BLaER1 treated with 17β-estradiol and CSF1 and Interleukin-3, amounts not matched to agents 10 nM and 100 nM (cell line): ENCODE results near the gene ZNF850.
A peak's percentile ranks its signal among the peaks of the same experiment; 100 is the strongest.

Experiments
- H3K27ac ChIP-seq, 11 experiments: shearing (Covaris generic); formaldehyde crosslinking; 2 replicates each; pipeline ENCODE4 v1.8.1; 2022
- H3K27me3 ChIP-seq, 11 experiments: shearing (Covaris generic); formaldehyde crosslinking; 2 replicates each; pipeline ENCODE4 v1.8.1; 2022
- H3K36me3 ChIP-seq, 11 experiments: shearing (Covaris generic); formaldehyde crosslinking; 2 replicates each; pipeline ENCODE4 v1.8.1; 2022
- H3K4me1 ChIP-seq, 10 experiments: shearing (Covaris generic); formaldehyde crosslinking; 2 replicates each; pipeline ENCODE4 v1.8.1; 2022
- H3K4me2 ChIP-seq, 11 experiments: shearing (Covaris generic); formaldehyde crosslinking; 2 replicates each; pipeline ENCODE4 v1.8.1; 2022
- H3K4me3 ChIP-seq, 10 experiments: shearing (Covaris generic); formaldehyde crosslinking; 2 replicates each; pipeline ENCODE4 v1.8.1; 2022
- H3K9ac ChIP-seq, 11 experiments: shearing (Covaris generic); formaldehyde crosslinking; 2 replicates each; pipeline ENCODE4 v1.8.1; 2022
- H3K9me3 ChIP-seq, 11 experiments: shearing (Covaris generic); formaldehyde crosslinking; replicated peaks in 1 of 11; 2 replicates each; pipeline ENCODE4 v1.8.1; 2022
- H4K20me1 ChIP-seq, 11 experiments: shearing (Covaris generic); formaldehyde crosslinking; 2 replicates each; pipeline ENCODE4 v1.8.1; 2022
- Cebpa-rat ChIP-seq, 11 experiments: shearing (Covaris generic); IDR thresholded peaks; 2 replicates each; pipeline ENCODE4 v1.8.1; 2022

ZNF850 gene

DNA sequence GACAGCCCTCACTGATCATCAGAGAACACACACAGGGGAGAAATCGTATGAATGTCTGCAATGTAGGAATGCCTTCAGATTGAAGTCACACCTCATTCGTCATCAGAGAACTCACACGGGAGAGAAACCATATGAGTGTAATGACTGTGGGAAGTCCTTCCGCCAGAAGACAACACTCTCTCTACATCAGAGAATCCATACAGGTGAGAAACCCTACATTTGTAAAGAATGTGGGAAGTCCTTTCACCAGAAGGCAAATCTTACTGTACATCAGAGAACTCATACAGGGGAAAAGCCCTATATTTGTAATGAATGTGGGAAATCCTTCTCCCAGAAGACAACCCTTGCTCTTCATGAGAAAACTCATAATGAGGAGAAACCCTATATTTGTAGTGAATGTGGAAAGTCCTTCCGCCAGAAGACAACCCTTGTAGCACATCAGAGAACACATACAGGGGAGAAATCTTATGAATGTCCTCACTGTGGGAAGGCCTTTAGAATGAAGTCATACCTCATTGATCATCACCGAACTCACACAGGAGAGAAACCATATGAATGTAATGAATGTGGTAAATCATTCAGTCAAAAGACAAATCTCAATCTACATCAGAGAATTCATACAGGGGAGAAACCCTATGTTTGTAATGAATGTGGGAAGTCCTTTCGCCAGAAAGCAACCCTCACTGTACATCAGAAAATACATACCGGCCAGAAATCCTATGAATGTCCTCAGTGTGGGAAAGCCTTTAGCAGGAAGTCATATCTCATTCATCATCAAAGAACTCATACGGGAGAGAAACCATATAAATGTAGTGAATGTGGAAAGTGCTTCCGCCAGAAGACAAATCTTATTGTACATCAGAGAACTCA lies 52.7 kb downstream of the ZNF850 start:
- Histone ChIP-seq H3K4me1 (no peaks in the 10 kb centered on the region), H4K20me1 (no peaks in the 10 kb centered on the region), H3K4me2 (no peak overlapping the region), H3K27ac (no peak overlapping the region), H3K36me3 (peaks cover 96 to 100% (median 100%) of the 10 kb centered on the region in 11 experiments), H3K4me3 (peak overlapping the region; percentile 18 to 44 (median 36); a peak in 17 of 20 replicates), H3K9me3 (peaks cover 100% of the 10 kb centered on the region in 11 experiments), H3K9ac (no peak overlapping the region), H3K27me3 (no peaks in the 10 kb centered on the region)
- no peak for TF ChIP-seq Cebpa-rat (IDR thresholded peaks at IDR 0.05)

GRCh38 chr19:36709423-36709822 lies 63.2 kb downstream of the ZNF850 start:
- Histone ChIP-seq H3K27me3 (peaks cover 0 to 4% (median 0%) of the 10 kb centered on the region in 11 experiments; a peak in 1 of 22 replicates), H3K4me1 (no peaks in the 10 kb centered on the region), H3K36me3 (peaks cover 98 to 100% (median 100%) of the 10 kb centered on the region in 11 experiments), H3K4me2 (no peak overlapping the region), H4K20me1 (no peaks in the 10 kb centered on the region), H3K9me3 (peaks cover 100% of the 10 kb centered on the region in 11 experiments), H3K4me3 (peak overlapping the region in 3 of 10 experiments; percentile 7 to 34 (median 25); a peak in 2 of 20 replicates), H3K9ac (no peak overlapping the region), H3K27ac (no peak overlapping the region)
- no peak for TF ChIP-seq Cebpa-rat (IDR thresholded peaks at IDR 0.05)

DNA sequence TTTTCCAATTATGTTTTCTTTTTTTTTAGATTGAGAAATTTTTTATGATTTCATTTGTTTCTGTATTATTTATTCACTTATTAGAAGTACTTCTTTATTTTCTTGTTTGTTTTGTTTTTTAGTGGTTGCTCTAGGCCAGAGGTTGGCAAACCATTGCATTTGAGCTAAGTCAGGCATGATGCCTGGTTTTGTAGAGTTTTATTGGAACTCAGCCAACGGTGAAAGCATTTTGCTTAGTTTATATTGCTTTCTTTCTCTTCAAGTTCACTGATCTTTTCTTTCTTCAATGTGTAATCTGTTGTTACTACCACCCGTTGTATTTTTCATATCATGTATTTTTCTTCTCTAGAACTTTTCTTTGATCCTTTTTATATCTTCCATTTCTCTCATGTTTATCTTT lies 65.5 kb downstream of the ZNF850 start:
- Histone ChIP-seq H3K27me3 (no peaks in the 10 kb centered on the region; a peak in 1 of 22 replicates), H4K20me1 (no peaks in the 10 kb centered on the region), H3K4me2 (no peak overlapping the region), H3K4me1 (no peaks in the 10 kb centered on the region), H3K9ac (no peak overlapping the region), H3K9me3 (peaks cover 88 to 93% (median 92%) of the 10 kb centered on the region in 11 experiments), H3K4me3 (peak overlapping the region in 6 of 10 experiments; percentile 8 to 40 (median 32); a peak in 5 of 20 replicates), H3K36me3 (peaks cover 84 to 91% (median 87%) of the 10 kb centered on the region in 11 experiments), H3K27ac (no peak overlapping the region)
- no peak for TF ChIP-seq Cebpa-rat (IDR thresholded peaks at IDR 0.05)

DNA sequence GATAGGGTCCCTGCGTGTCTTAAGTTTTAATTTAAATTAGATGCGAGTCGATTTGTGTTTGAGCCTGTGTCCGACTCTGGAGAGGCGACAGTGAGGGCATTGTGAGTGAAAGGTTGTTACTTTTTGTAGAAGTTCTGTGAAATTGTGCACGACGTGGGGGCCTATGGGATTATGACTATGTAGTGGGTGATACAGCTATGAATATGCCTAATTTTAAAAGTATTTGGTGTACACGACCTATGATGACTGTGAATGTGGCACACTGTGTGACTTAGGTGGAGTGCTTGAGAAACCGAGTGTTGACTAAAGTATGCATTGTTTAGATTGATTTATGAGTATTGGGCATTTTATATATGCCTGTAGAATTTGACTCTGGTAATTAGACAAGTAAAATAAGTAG lies 84.5 kb downstream of the ZNF850 start:
- Histone ChIP-seq H3K4me2 (peak overlapping the region; percentile 83 to 95 (median 90)), H3K4me1 (peaks cover 12 to 22% (median 16%) of the 10 kb centered on the region in 10 experiments), H3K36me3 (peaks cover 57 to 76% (median 64%) of the 10 kb centered on the region in 11 experiments), H3K27me3 (no peaks in the 10 kb centered on the region), H3K9ac (peak overlapping the region; percentile 84 to 93 (median 88)), H3K9me3 (peaks cover 59 to 80% (median 70%) of the 10 kb centered on the region in 11 experiments), H3K27ac (peak overlapping the region; percentile 39 to 86 (median 81); a peak in 21 of 22 replicates), H4K20me1 (no peaks in the 10 kb centered on the region; a peak in 1 of 22 replicates), H3K4me3 (peak overlapping the region; percentile 80 to 96 (median 88))
- no peak for TF ChIP-seq Cebpa-rat (IDR thresholded peaks at IDR 0.05)

GRCh38 chr19:36687214-36688056 lies 85.2 kb downstream of the ZNF850 start, which contains the start of gene ZNF567:
Gene ZNF567, plus strand, starts transcription at chr19:36687612. Its CDS starts 7,256 bp downstream, at chr19:36694868.
- H3K4me2 ChIP-seq = peak within 1 kb of the TSS; percentile 83 to 95 (median 92)
- peak within 1 kb of the TSS; percentile 80 to 96 (median 88) for H3K4me3 ChIP-seq
- H3K9ac ChIP-seq = peak within 1 kb of the TSS; percentile 84 to 93 (median 88)
- peaks cover 51 to 73% (median 61%) of the 10 kb centered on the region in 11 experiments for H3K36me3 ChIP-seq
- H3K27me3 ChIP-seq = no peaks in the 10 kb centered on the region
- peaks cover 12 to 22% (median 16%) of the 10 kb centered on the region in 10 experiments for H3K4me1 ChIP-seq
- H4K20me1 ChIP-seq = no peaks in the 10 kb centered on the region; a peak in 1 of 22 replicates
- peak within 1 kb of the TSS; percentile 39 to 86 (median 81); a peak in 21 of 22 replicates for H3K27ac ChIP-seq
- H3K9me3 ChIP-seq = peaks cover 59 to 80% (median 69%) of the 10 kb centered on the region in 11 experiments
- TF ChIP-seq Cebpa-rat (IDR thresholded peaks at IDR 0.05) = no peak

DNA sequence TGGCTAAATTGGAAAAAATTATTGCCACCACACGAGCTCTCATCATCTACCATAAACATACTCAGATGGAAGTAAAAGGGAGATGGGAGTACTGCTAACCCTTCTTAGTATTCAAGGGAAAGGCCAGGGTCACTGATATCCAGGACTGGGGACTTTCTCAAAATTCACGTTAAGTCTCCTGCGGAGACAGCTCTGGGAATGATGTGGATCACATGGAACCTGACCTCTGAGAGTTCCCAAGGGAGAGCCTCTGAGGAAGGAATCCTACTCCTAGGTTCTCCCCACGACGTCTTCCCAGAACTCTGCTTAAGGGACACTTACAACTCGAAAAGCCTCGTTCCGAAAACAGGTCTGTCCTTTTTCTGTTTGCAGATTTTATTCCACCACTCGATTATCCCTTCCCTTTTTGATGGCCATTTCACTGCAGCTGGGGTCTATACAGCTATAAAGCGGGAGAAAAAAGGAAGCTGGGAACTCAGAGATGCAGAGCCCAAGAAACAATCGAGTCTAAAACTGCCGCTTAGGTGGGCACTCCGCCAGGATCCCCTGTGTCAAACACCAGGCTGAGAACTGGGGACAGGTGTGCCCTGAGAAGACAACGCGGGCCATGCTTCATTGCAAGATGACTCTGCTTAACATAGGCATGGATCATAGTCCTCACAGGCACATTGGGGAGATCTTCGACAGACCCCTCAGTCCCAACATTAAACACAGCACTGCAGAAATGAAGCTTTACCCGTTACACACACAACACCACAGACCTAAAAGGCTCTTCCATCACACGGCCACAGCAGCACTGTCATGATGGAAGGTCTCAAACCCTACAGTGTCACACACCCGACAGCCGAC lies 86.0 kb downstream of the ZNF850 start:
- H3K9ac ChIP-seq = peak overlapping the region; percentile 84 to 93 (median 88)
- no peak for TF ChIP-seq Cebpa-rat (IDR thresholded peaks at IDR 0.05)
- H3K4me3 ChIP-seq = peak overlapping the region; percentile 80 to 96 (median 88)
- H3K4me2 ChIP-seq = peak overlapping the region; percentile 75 to 95 (median 88)
- H3K27ac ChIP-seq = peak overlapping the region in 10 of 11 experiments; percentile 51 to 84 (median 78); a peak in 20 of 22 replicates
- no peaks in the 10 kb centered on the region for H3K27me3 ChIP-seq
- H3K4me1 ChIP-seq = peaks cover 12 to 22% (median 16%) of the 10 kb centered on the region in 10 experiments
- peaks cover 49 to 73% (median 59%) of the 10 kb centered on the region in 11 experiments for H3K36me3 ChIP-seq
- no peaks in the 10 kb centered on the region; a peak in 1 of 22 replicates for H4K20me1 ChIP-seq
- peaks cover 59 to 80% (median 67%) of the 10 kb centered on the region in 11 experiments for H3K9me3 ChIP-seq

GRCh38 chr19:36685835-36686234 lies 86.8 kb downstream of the ZNF850 start:
- Histone ChIP-seq H3K36me3 (peaks cover 49 to 73% (median 59%) of the 10 kb centered on the region in 11 experiments), H3K4me3 (peak overlapping the region; percentile 80 to 96 (median 88); a peak in 18 of 20 replicates), H3K27me3 (no peaks in the 10 kb centered on the region), H3K9me3 (peaks cover 59 to 80% (median 67%) of the 10 kb centered on the region in 11 experiments), H3K27ac (peak overlapping the region in 1 of 11 experiments; percentile 73; a peak in 1 of 22 replicates), H3K4me1 (peaks cover 12 to 22% (median 16%) of the 10 kb centered on the region in 10 experiments), H3K9ac (peak overlapping the region in 4 of 11 experiments; percentile 84 to 93 (median 88); a peak in 7 of 22 replicates), H4K20me1 (no peaks in the 10 kb centered on the region; a peak in 1 of 22 replicates), H3K4me2 (peak overlapping the region; percentile 75 to 95 (median 88))
- no peak for TF ChIP-seq Cebpa-rat (IDR thresholded peaks at IDR 0.05)
